Measurements from ENCODE around the gene FXR2. TPM values are rescaled to one million over a fixed set of nuclear protein-coding genes. Genes with fewer than 3 reads are reported as not detected.
"Not testable (repeated sequence)": the region's sequence is repeated elsewhere in the genome, so short reads cannot be mapped to it uniquely, and the experiment has no call there.

The FXR2 gene
- total RNA-seq, 1 donor = 7.7 TPM

DNA sequence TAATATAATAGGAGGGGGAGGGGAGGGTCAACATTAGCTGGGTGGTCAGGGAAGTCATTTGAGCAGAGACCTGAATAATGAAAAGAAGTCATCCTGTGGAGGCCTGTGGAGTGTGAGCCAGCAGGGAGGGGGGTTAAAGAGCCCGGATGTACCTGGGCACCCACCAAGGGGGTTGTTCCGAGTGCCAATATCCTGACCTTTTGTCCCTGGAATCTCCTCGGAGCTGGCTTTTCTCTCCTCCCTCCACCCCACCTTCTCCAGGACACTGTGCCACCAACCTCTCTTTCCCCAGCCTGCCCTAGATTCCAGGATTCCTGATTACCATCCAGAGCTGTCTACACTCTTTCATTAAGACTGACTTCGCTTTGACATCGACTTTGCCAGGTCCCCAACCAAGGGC is 21.5 kb upstream of the FXR2 start:
- Histone ChIP-seq H3K4me1 (ENCODE audit: insufficient read depth, low read length) (no peaks in the 10 kb centered on the region), H3K9me3 (ENCODE audit: low read depth, low read length) (no peaks in the 10 kb centered on the region), H3K4me3 (ENCODE audit: low read length) (no peak overlapping the region), H3K27me3 (ENCODE audit: insufficient read depth, low read length) (no peaks in the 10 kb centered on the region)

DNA sequence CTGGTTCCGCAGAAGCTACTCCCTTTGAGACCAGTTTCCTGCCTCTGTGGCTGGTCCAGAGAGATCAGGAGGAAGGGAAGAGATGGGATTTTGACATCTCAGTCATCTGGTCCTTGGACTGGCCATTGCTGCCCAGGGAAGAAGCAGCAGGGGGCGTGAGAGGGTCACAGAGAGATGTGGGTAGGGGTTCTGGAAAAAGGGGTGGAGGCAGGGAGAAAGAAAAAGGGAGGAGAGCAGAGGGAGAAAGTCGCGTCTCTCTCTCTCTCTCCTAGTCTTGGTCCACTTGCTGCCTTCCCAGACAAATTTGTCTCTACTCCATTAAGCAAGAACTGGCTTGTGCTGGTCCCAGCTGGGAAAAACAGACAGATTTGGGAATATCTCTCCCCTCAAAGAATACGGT is 19.7 kb upstream of the FXR2 start:
- no peaks in the 10 kb centered on the region for H3K9me3 ChIP-seq (ENCODE audit: low read depth, low read length)

DNA sequence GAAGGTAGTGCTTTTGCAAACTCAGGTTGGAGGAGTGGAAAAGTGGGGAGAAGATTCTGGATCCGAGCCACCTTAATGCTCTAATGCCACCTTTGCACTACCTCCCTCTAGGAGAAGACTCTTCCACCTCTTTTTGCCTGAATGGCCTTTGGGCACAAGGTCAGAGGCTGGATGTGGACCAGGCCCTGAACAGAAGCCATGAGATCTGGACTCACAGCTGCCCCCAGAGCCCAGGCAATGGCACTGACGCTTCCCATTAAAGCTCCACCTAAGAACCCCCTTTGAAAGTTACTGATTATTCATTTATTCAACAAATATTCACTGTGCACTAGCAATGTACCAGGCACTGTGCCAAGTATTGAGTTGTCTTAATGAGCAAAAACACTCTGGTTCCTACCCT is 18.4 kb upstream of the FXR2 start:
- Histone ChIP-seq H3K27me3 (ENCODE audit: insufficient read depth, low read length) (no peaks in the 10 kb centered on the region), H3K4me1 (ENCODE audit: insufficient read depth, low read length) (peaks cover 3% of the 10 kb centered on the region), H3K9me3 (ENCODE audit: low read depth, low read length) (no peaks in the 10 kb centered on the region), H3K4me3 (ENCODE audit: low read length) (no peak overlapping the region)

More for the DNA sequence above, 19.7 kb upstream of the FXR2 start:
- no peaks in the 10 kb centered on the region for H3K4me1 ChIP-seq (ENCODE audit: insufficient read depth, low read length)
- no peaks in the 10 kb centered on the region for H3K27me3 ChIP-seq (ENCODE audit: insufficient read depth, low read length)
- H3K4me3 ChIP-seq (ENCODE audit: low read length) = no peak overlapping the region

DNA sequence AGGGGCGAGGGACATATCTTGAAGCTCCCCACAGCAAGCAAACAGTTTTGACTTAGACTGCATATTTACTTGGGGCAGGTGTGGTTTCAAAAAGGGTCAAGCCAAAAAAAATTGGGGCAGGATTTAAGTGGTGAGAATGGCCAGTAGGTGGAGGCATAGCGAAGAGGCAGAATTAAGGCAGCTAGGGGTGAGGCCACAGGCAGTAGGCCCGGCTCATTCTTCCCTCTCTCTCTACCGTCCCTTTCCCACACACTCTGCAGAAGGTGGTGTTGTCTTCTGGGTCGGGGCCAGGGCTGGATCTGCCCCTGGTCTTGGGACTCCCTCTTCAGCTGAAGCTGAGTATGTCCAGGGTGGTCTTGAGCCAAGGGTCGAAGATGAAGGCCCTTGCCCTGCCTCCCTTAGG is 17.8 kb upstream of the FXR2 start:
- Histone ChIP-seq H3K4me1 (ENCODE audit: insufficient read depth, low read length) (peaks cover 7% of the 10 kb centered on the region), H3K4me3 (ENCODE audit: low read length) (no peak overlapping the region), H3K9me3 (ENCODE audit: low read depth, low read length) (no peaks in the 10 kb centered on the region), H3K27me3 (ENCODE audit: insufficient read depth, low read length) (no peaks in the 10 kb centered on the region)

DNA sequence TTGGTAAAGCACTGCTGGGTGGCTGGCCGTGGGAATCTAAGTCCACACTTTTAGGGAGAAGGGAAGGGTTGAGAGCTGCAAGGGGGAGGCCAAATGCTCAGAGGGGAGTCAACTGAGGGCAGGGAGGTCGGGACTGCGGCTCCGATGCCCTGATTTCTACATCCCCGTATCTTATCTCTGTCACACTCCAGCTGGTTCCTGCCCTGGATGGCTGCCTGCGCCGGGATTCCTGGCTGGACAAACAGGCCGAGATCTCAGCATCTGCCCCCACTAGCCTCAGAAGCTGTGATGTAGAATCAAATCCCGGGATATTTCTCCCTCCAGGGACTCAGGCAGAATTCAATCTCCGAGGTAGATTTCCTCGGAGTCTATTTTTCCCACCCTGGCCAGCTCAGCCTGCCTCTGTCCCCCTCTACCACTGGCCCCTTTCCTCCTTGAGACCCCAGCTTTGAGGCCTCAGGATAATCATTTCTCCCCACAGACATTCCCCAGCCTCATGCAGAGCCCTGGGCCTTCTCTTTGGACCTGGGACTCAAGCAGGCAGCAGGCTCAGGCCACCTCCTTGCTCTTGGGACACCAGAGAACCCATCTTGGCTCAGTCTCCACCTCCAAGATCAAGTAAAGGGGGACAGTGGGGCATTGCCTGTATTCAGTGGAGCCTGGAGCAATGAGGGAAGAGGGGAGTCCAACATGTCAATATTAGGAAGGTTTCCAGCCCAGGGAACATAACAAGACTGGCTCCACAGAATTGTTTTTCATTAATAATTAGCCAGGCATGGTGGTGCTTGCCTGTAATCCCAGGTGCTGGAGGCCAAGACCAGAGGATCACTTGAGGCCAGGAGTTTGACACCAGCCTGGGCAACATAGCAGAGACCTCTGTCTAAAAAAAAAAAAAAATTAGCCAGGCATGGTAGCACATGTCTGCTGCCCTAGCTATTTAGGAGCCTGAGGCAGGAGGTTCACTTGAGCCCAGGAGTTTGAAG is 17.0 kb upstream of the FXR2 start:
- Histone ChIP-seq H3K27me3 (ENCODE audit: insufficient read depth, low read length) (no peaks in the 10 kb centered on the region), H3K4me3 (ENCODE audit: low read length) (no peak overlapping the region), H3K9me3 (ENCODE audit: low read depth, low read length) (no peaks in the 10 kb centered on the region), H3K4me1 (ENCODE audit: insufficient read depth, low read length) (peaks cover 11% of the 10 kb centered on the region)

DNA sequence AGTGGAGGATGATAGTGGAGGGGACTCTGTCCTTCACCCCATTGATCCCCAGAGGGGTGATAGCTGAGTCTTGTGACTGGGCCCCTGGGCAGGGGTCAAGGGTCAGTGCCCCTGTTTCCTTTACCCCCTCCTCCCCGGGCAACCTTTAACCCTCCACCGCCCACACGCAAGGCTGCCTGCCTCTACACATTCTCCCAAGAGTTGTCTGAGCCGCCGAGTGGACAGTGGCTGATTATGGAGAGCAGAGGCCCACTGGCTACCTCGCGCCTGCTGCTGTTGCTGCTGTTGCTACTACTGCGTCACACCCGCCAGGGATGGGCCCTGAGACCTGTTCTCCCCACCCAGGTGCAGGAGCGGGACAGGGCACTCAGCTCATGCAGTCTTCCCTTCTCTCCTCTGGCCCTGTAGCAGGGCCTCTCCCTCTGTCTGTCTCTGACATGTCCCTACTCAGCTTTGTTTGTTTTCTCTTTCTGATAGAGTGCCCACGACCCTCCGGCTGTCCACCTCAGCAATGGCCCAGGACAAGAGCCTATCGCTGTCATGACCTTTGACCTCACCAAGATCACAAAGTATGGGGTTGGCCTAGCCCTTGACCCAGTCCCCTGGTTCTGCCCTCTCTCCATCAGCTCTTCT is 15.4 kb upstream of the FXR2 start, which contains the start of gene SHBG:
TSS of gene SHBG (plus strand) at position 197 of the 633 bp plus-strand sequence. CDS start at position 235, 38 bp downstream.
- Histone ChIP-seq H3K4me3 (ENCODE audit: low read length) (no peak within 1 kb of the TSS), H3K9me3 (ENCODE audit: low read depth, low read length) (no peaks in the 10 kb centered on the region), H3K27me3 (ENCODE audit: insufficient read depth, low read length) (no peaks in the 10 kb centered on the region), H3K4me1 (ENCODE audit: insufficient read depth, low read length) (peaks cover 22% of the 10 kb centered on the region)

DNA sequence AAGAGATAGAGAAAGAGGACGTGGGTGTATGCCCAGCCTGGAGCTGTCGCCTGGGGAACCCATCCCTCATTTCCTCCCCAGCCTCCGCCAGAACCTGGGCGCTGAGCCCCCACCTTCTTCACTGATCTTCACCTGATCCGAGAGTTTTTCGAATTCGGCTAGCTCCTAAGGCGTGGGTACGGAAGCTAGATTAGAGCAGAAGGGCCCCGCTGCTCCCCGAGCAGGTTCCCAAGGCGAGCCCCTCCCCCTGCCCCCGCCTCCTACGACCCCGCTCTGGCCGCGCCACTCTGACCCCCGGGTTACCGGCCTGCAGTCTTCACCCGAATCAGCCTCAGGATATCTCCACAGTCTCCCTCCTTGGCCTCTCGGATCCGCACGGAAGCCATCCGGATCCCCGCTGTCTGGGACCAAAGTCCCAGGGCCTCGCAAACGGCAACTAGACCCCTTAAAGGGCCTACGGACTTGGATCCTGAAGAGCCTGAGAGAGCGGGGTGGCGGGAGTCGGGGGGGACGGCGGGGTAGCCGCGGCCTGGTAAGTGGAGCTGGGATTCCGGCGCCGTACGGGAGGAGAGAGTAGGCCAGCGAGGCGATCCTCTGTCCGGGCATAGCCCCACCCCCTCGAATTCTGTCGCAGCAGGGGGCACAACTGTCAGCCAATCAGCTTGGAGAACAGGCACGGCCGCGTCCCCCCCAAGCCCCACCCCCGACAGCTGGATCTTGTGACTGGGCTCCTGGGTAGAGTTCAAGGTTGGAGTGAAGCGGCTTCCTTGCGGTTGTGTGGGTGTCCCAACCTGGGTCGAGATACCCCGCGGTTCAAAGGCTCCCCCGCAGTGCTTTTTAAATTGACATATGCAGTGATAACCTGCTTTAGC is 12.8 kb upstream of the FXR2 start, which contains the start of gene SAT2:
TSS of gene SAT2 (minus strand) at position 572 of the 872 bp plus-strand sequence. CDS start at position 386, 186 bp downstream.
- H3K4me3 ChIP-seq (ENCODE audit: low read length) = peak within 1 kb of the TSS; percentile 66
- peaks cover 22% of the 10 kb centered on the region for H3K4me1 ChIP-seq (ENCODE audit: insufficient read depth, low read length)
- no peaks in the 10 kb centered on the region for H3K27me3 ChIP-seq (ENCODE audit: insufficient read depth, low read length)
- H3K9me3 ChIP-seq (ENCODE audit: low read depth, low read length) = no peaks in the 10 kb centered on the region

DNA sequence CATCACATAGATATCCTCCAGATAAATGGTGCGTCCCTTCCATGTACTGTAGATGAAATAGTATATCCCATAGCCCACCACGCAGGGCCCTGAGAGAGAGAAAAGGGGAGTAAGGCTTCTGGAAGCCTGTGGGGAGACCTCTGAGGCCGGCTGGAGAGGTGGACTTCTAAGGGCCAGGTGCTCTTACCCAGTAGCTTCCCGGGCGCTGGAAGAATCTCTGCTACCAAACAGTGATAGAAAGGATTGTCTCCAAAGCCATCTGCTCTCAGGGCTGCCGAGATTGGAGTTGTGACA is 12.2 kb upstream of the FXR2 start:
- no peaks in the 10 kb centered on the region for H3K27me3 ChIP-seq (ENCODE audit: insufficient read depth, low read length)
- H3K4me1 ChIP-seq (ENCODE audit: insufficient read depth, low read length) = peaks cover 22% of the 10 kb centered on the region
- no peaks in the 10 kb centered on the region for H3K9me3 ChIP-seq (ENCODE audit: low read depth, low read length)
- H3K4me3 ChIP-seq (ENCODE audit: low read length) = peak overlapping the region; percentile 66

DNA sequence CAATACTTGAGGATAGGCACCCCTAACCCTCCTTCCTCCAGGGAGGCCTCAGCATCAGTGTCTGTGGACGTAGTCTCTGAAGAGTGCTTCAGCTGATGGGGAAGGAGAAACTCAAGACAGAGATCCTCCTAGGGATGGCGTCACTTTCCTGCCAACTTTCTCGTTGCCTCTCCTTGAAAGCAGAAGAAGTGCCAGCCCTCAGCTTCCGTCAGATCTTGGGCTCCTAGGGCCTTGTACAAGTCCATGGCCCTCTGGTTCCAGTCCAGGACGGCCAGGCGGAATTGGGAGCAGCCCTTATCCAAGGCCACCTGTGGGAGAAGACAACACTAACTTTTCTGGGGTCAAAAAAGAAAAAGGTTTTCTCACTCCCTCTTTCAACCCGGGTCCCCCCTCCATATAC is 11.6 kb upstream of the FXR2 start:
- no peak overlapping the region for H3K4me3 ChIP-seq (ENCODE audit: low read length)

DNA sequence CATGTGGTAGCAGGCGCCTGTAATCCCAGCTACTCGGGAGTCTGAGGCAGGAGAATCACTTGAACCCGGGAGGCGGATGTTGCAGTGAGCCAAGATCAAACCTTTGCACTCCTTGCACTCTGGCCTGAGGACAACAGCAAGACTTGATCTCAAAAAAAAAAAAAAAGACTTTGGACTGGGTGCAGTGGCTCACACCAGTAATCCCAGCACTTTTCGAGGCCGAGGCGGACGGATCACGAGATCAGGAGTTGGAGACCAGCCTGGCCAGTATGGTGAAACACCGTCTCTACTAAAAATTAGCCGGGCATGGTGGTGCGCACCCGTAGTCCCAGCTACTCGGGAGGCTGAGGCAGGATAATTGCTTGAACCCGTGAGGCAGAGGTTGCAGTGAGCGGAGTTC is 11.1 kb upstream of the FXR2 start:
- H3K9me3 ChIP-seq (ENCODE audit: low read depth, low read length); H3K27me3 ChIP-seq (ENCODE audit: insufficient read depth, low read length); H3K4me3 ChIP-seq (ENCODE audit: low read length): not testable (repeated sequence)
- peaks cover 22% of the 10 kb centered on the region for H3K4me1 ChIP-seq (ENCODE audit: insufficient read depth, low read length)

More for the DNA sequence above, 11.6 kb upstream of the FXR2 start:
- peaks cover 22% of the 10 kb centered on the region for H3K4me1 ChIP-seq (ENCODE audit: insufficient read depth, low read length)
- no peaks in the 10 kb centered on the region for H3K9me3 ChIP-seq (ENCODE audit: low read depth, low read length)
- H3K27me3 ChIP-seq (ENCODE audit: insufficient read depth, low read length) = no peaks in the 10 kb centered on the region

DNA sequence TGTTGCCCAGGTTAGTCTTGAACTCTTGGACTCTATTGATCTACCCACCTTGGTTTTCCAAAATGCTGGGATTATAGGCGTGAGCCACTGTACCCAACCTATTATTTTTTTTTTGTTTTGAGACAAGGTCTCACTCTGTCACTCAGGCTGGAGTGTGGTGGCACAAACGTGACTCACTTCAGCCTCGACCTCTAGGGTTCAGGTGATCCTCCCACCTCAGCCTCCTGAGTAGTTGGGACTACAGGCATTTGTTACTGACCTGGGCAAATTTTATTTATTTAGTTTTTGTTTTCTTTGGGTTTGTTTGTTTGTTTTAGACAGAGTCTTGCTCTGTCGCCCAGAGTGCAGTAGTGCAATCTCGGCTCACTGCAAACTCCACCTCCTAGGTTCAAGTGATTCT is 9.0 kb upstream of the FXR2 start:
- no peak overlapping the region for H3K4me3 ChIP-seq (ENCODE audit: low read length)
- H3K9me3 ChIP-seq (ENCODE audit: low read depth, low read length) = no peaks in the 10 kb centered on the region
- no peaks in the 10 kb centered on the region for H3K27me3 ChIP-seq (ENCODE audit: insufficient read depth, low read length)
- H3K4me1 ChIP-seq (ENCODE audit: insufficient read depth, low read length) = peaks cover 22% of the 10 kb centered on the region

DNA sequence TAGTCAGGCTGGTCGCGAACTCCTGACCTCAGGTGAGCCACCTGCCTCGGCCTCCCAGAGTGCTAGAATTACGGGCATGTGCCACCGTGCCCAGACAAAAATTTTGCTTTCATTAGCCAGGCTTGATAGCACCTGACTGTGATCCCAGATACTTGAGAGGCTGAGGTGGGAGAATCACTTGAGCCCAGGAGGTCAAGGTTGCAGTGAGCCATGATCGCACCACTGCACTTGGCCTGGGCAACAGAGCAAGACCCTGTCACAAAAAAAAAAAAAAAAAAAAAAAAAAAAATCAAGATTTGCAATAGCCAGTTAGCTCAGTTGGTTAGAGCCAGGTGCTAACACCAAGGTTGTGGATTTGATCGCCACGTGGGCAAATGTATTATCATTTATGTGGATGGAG is 6.1 kb upstream of the FXR2 start:
- H3K9me3 ChIP-seq (ENCODE audit: low read depth, low read length) = no peaks in the 10 kb centered on the region
- H3K4me3 ChIP-seq (ENCODE audit: low read length) = no peak overlapping the region
- H3K27me3 ChIP-seq (ENCODE audit: insufficient read depth, low read length) = no peaks in the 10 kb centered on the region
- peaks cover 2% of the 10 kb centered on the region for H3K4me1 ChIP-seq (ENCODE audit: insufficient read depth, low read length)

DNA sequence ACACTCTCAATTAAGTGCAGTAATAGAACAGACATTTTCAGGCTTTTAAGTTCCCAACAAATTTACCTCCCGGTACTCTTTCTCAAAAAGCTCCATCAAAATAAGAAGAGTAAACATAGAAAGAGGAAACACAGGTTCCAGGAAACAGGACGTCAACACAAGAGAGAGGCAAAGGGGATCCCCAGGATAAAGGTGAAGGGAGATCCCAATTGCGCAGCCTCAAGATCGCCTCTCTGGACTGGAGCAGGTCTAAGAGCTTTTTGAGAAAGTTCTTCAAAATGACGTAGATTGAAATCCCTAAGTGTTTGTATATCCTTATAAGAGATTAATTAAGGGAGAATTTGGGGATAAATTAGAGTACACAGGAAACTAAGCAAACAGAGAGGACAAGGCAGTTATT is 3.9 kb upstream of the FXR2 start:
- no peak overlapping the region for H3K4me3 ChIP-seq (ENCODE audit: low read length)

DNA sequence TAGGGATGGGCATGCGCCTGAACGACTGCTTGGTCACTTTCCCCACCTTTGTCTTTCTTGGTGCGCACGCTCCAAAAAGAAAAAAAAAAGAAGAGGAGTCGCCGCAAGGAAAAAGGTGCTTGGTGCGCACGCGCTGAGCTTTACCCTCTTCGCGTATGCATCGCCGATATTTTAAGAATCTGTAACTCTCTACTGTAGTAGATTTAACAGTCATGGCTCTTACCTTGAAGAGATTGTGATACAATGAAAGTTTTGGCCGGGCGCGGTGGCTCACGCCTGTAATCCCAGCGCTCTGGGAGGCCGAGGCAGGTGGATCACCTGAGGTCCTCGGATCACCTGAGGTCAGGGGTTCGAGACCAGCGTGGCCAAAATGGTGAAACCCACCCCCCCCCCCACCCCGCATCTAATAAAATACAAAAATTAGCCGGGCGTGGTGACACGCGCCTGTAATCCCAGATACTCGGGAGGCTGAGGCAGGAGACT is 609 bp upstream of the FXR2 start:
- Histone ChIP-seq H3K27me3 (ENCODE audit: insufficient read depth, low read length) (no peaks in the 10 kb centered on the region), H3K9me3 (ENCODE audit: low read depth, low read length) (no peaks in the 10 kb centered on the region), H3K4me1 (ENCODE audit: insufficient read depth, low read length) (peaks cover 38% of the 10 kb centered on the region), H3K4me3 (ENCODE audit: low read length) (peak overlapping the region; percentile 71)

More for the DNA sequence above, 3.9 kb upstream of the FXR2 start:
- Histone ChIP-seq H3K4me1 (ENCODE audit: insufficient read depth, low read length) (peaks cover 12% of the 10 kb centered on the region), H3K9me3 (ENCODE audit: low read depth, low read length) (no peaks in the 10 kb centered on the region), H3K27me3 (ENCODE audit: insufficient read depth, low read length) (no peaks in the 10 kb centered on the region)
